Pancreas (tissue), 10 donors: ENCODE results near the gene RAI14. TPM values are rescaled to one million over a fixed set of nuclear protein-coding genes. Genes with fewer than 3 reads are reported as not detected.

ENCODE experiments used
- ATAC-seq, 4 donors: fragments of 200-7000 bp; cut with Tn5 transposase; one replicate each; pipeline versions ENCODE4 v1.8.0 to v1.9.1; 2020; ENCODE audit warnings: mild to moderate bottlenecking in 4 of 4, moderate library complexity in 4 of 4
- DNase-seq, 6 donors: peaks; one replicate each; pipeline ENCODE4 v3.0.0-alpha.2; 2020
- FAIRE-seq: peaks from 2 replicates; lab custom pipeline; 2012; peaks lifted over from hg19 to GRCh38; lab: Jason Lieb, UNC
- H3K27ac ChIP-seq, 4 donors: fragments of 200-600 bp; sonication (generic); 1 replicate in 3 of 4; 2 replicates in 1 of 4; pipeline versions ENCODE4 v1.5.0 to v1.8.0; 2020
- H3K27me3 ChIP-seq, 4 donors: fragments of 200-600 bp; one replicate each; pipeline ENCODE4 v1.8.0; 2021
- H3K36me3 ChIP-seq, 3 donors: fragments of 200-600 bp; sonication (generic) in 1 of 3; one replicate each; pipeline versions ENCODE4 v1.5.0 to v1.8.0; 2020 to 2021
- H3K4me1 ChIP-seq, 3 donors: fragments of 200-600 bp; one replicate each; pipeline ENCODE4 v1.8.0; 2021
- H3K4me3 ChIP-seq, 4 donors: fragments of 200-600 bp; sonication (generic) in 2 of 4; one replicate each; pipeline versions ENCODE4 v1.5.0 to v1.8.0; 2020 to 2021
- H3K9me3 ChIP-seq, 4 donors: fragments of 200-600 bp; one replicate each; pipeline ENCODE4 v1.8.0; 2021
- WGBS, 2 donors: extraction: QIAGEN DNeasy Blood & Tissue Kit; methylation state at CpG; one replicate each; pipeline ENCODE4 v1.1.7; 2013; 5-methylcytosine and 5-hydroxymethylcytosine counted together
- intact Hi-C, 3 donors: fragments of 100-400 bp; cut with DNase I; formaldehyde crosslinking; loops; one replicate each; pipeline versions ENCODE4 v1.11.1 to v1.14.2; 2022
- polyA plus RNA-seq, 2 donors: library from polyadenylated mRNA; stranded (reverse); fragments of 200-250 nt; gene quantifications; one replicate each; pipeline ENCODE4 v1.2.3, GENCODE V29; 2013
- total RNA-seq, 6 donors: library from RNA; stranded (reverse); fragmentation: NEBNext Ultra II Directional in 4 of 6; extraction: Animal tissue kit (Norgen Biotek cat#: 25700) in 4 of 6; gene quantifications; one replicate each; pipeline versions ENCODE4 v1.2.1 to v1.2.4, GENCODE V29; 2021 to 2023
- TF ChIP-seq, protein P1 (sequence below), 4 donors: fragments of 200-600 bp; sonication (generic) in 3 of 4; IDR thresholded peaks; one replicate each; pipeline versions ENCODE4 v1.5.0 to v1.8.0; 2021; ENCODE audit warnings: antibody characterized with exemption in 4 of 4
- donor health status: healthy with polysubstance abuse.
- donor health status: DM: no; HTN: no; CAD: no; lungs with moderate emphysema.
- donor health status: DM: no; HTN: no; CAD: no.
- donor health status: control.
- donor health status: control.
- donor health status: Bipolar disorder and iron deficiency.
- donor health status: DM: yes; HTN: yes; CAD: no.
- donor health status: DM: no; HTN: no; CAD: no.
- donor health status: DM: no; HTN: no; CAD: no.
- donor health status: DM: yes; HTN: yes; CAD: no.

The RAI14 gene
- total and polyA plus RNA-seq, 8 donors: 5.4 to 25.1 (median 14.9) TPM

DNA sequence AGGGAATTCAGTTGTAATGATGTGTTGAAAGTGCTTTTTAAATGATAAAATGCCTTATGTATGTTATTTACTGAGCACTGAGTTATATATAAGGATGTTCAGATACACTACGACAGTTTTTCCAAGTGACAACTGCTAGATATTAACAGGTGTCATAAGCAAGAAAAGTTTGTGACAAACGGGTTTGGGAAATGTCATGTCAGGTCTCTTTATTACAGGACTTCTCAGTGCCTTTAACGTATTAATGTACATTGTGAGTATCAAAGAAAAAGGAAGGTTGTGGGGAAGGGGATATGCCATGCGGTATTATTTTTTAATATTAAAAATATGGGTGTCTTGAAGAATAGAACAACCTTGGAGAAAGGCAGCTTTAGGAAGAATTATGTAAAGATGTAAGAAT, 56.4 kb downstream of the RAI14 start:
- DNase-seq: no peak
- Histone ChIP-seq H3K9me3 (no peaks in the 10 kb centered on the region), H3K36me3 (no peaks in the 10 kb centered on the region), H3K4me3 (no peak overlapping the region), H3K27ac (no peak overlapping the region), H3K27me3 (no peaks in the 10 kb centered on the region), H3K4me1 (no peaks in the 10 kb centered on the region)
- TF ChIP-seq, protein P1, sequence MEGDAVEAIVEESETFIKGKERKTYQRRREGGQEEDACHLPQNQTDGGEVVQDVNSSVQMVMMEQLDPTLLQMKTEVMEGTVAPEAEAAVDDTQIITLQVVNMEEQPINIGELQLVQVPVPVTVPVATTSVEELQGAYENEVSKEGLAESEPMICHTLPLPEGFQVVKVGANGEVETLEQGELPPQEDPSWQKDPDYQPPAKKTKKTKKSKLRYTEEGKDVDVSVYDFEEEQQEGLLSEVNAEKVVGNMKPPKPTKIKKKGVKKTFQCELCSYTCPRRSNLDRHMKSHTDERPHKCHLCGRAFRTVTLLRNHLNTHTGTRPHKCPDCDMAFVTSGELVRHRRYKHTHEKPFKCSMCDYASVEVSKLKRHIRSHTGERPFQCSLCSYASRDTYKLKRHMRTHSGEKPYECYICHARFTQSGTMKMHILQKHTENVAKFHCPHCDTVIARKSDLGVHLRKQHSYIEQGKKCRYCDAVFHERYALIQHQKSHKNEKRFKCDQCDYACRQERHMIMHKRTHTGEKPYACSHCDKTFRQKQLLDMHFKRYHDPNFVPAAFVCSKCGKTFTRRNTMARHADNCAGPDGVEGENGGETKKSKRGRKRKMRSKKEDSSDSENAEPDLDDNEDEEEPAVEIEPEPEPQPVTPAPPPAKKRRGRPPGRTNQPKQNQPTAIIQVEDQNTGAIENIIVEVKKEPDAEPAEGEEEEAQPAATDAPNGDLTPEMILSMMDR (IDR thresholded peaks at IDR 0.05): no peak
- FAIRE-seq: no peak
- intact Hi-C loops: no loop called here
- WGBS, 2 donors: 95% methylated on average over 4 of the region's 4 CpGs
- no peak for ATAC-seq

DNA sequence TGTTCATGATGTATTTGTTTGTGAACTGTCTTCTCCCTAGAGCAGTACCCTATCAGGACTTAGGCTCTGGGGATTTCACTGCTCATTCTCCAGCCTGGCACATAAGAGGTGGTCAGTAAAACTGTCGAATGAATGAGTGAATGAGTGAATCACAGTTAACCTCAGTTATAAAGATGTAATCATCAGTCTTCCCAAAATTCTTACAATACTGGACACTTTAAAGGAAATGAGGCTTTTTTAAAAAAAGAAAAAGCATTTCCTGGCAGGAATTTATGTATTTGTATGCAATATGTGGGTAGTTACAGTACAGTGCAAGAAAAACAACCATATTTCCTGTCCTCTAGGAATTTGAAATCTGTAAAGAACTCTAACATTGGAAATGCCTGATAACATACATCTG, 59.6 kb downstream of the RAI14 start:
- intact Hi-C loops: no loop called here
- TF ChIP-seq, protein P1 (IDR thresholded peaks at IDR 0.05): no peak
- Histone ChIP-seq H3K27me3 (no peaks in the 10 kb centered on the region), H3K36me3 (no peaks in the 10 kb centered on the region), H3K4me1 (no peaks in the 10 kb centered on the region), H3K4me3 (no peak overlapping the region), H3K9me3 (no peaks in the 10 kb centered on the region), H3K27ac (no peak overlapping the region)
- 83% methylated on average over 1 of the region's 1 CpG for WGBS, 2 donors
- FAIRE-seq (no peak), DNase-seq (no peak), ATAC-seq (no peak)

DNA sequence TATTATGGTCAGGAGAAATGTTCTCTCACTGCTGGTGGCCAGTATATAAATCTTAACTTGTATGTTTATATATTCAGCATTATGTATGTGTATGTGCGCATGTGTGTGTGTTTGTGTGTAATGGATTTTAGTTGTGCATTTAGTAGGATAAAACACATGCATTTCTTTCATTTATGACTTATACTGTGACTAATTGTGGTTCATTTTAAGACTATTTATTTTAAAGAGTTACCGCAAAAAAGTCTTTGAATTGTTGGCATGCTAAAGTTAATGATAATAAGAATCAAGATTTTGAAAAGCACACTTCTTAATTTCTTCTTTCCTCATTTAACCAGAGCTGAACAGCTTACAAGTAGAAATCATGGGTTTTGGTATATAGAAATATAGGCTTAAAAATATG, 60.9 kb downstream of the RAI14 start:
- intact Hi-C loops: no loop called here
- no peak for DNase-seq
- no peaks in the 10 kb centered on the region for H3K36me3 ChIP-seq
- 70 to 96% methylated on average over 2 of the region's 2 CpGs for WGBS, 2 donors
- no peak overlapping the region for H3K4me3 ChIP-seq
- no peak for ATAC-seq
- no peak for FAIRE-seq
- no peaks in the 10 kb centered on the region for H3K4me1 ChIP-seq
- no peaks in the 10 kb centered on the region for H3K27me3 ChIP-seq
- no peaks in the 10 kb centered on the region for H3K9me3 ChIP-seq
- H3K27ac ChIP-seq: no peak overlapping the region
- TF ChIP-seq, protein P1 (IDR thresholded peaks at IDR 0.05): no peak

DNA sequence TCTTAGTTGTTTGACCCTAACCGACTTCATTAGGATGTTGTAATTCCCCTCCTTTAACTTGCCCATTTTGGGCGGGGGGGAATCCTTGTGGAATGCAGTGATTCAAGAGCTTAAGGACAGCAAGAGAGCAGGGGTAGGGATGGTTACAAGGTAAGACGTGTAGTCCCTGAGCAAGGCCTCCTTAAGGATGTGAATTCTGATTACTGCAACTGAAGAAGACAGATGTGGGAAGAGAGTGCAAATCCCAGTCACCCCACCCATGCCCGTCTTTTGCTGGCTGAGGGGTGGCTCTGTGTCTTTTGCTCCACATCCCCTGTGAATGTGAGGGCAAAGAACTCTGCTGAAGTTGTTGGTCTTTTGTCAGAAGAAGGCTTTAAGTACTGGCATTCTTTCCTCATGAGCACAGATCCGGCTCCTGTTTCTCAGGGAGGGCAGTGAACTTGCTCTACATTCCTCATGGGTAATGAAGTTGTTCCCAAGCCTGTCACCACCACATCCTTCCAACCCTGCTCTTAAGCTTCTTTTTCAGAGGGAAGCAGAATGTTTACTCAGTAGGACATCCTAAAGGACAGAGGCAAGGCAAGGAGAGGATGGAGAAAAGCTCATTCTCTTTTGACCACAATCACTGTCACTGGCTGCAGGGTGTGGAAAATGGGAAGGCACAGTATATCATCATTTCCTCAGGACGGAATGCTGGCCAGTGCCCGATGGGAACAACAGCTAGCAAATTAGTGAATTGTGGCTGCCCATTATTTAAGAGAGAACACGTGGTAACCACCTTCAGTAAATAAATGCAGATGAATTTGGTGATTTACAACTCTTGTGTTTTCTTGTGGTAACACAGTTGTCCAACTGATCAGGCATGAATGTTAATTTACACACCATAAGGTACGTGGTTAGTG, 61.5 kb downstream of the RAI14 start:
- intact Hi-C loops: no loop called here
- WGBS, 2 donors: 73 to 75% methylated on average over 9 of the region's 9 CpGs
- DNase-seq (no peak), FAIRE-seq (no peak), ATAC-seq (peak in 1 of 4 donors; percentile 36)
- no peaks in the 10 kb centered on the region for H3K9me3 ChIP-seq
- H3K4me1 ChIP-seq: no peaks in the 10 kb centered on the region
- no peaks in the 10 kb centered on the region for H3K36me3 ChIP-seq
- H3K4me3 ChIP-seq: no peak overlapping the region
- H3K27ac ChIP-seq: no peak overlapping the region
- TF ChIP-seq, protein P1 (IDR thresholded peaks at IDR 0.05): no peak
- no peaks in the 10 kb centered on the region for H3K27me3 ChIP-seq

DNA sequence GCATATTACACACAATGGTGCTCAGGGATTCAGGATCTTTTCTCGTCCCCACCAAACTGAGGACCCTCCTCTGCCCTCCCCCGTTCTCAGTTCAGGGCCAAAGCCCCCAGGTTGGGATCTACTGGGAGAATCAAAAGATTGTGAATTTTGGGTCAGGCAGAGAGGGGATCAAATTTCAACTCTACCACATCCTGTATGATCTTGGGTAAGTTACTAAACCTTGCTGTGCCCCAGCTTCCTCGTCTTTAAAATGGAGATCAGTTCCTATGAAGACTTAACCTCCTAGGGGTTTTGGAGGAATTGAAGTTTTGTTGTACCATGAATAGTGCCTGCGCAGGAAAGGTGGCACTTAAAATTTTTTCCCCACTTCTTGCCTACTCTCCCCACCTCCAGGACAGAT, 62.4 kb downstream of the RAI14 start:
- TF ChIP-seq, protein P1 (IDR thresholded peaks at IDR 0.05): no peak
- no peak for FAIRE-seq
- Histone ChIP-seq H3K4me1 (no peaks in the 10 kb centered on the region), H3K9me3 (no peaks in the 10 kb centered on the region), H3K4me3 (no peak overlapping the region), H3K27ac (no peak overlapping the region), H3K36me3 (no peaks in the 10 kb centered on the region), H3K27me3 (no peaks in the 10 kb centered on the region)
- intact Hi-C loops: no loop called here
- 89 to 92% methylated on average over 4 of the region's 4 CpGs for WGBS, 2 donors
- ATAC-seq: no peak
- DNase-seq: no peak
